HG03280 (cell line): Measurements from ENCODE around the gene CLTB.

Experiments used
- ATAC-seq: cut with Tn5 transposase; IDR thresholded peaks from one replicate; pipeline ENCODE4 v1.9.1; 2021; ENCODE audit warnings: mild to moderate bottlenecking, moderate library complexity; ENCODE audit not compliant: unreplicated experiment

The CLTB gene

DNA sequence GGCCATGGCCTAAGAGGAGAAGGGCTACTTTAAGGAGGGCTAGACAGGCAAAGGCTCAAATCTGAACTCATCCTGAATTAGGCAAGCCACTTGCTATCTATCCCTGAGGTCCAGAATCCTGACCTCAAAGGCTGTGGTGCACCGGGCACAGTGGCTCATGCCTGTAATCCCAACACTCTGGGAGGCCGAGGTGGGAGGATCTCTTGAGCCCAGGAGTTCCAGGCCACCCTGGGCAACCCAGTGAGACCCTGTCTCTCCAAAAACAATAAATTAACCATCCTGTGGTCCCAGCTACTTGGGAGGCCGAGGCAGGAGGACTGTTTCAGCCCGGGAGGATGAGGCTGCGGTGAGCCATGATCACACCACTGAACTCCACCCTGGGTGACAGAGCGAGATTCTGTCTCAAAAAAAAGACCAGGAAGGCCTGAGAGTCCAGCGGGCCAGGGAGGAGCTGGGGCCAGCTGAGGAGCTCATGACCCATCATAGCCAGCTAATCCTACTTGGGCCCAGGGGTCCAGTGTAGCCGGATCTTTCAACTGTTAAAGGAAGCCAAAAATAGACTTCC is 31.9 kb downstream of the CLTB start:
- ATAC-seq = no peak

DNA sequence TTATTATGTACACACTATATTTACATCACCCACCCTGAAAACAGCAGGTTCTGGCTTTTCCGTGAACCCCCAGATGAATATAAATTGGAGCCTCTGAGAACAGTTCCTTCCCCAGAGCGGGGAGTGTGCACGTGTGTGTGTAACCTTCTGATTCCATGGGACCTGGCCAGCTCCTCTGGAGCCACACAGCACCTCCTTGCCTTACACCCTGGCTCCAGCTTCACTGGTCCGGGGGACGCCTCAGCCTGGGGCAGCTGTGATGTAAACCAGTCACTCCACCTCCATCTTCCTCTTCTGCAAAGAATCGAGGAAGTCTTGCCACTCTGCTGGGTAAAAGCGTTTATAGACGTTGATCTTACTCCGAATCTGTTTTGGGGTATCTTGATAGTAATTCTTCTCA is 32.4 kb downstream of the CLTB start:
- no peak for ATAC-seq

DNA sequence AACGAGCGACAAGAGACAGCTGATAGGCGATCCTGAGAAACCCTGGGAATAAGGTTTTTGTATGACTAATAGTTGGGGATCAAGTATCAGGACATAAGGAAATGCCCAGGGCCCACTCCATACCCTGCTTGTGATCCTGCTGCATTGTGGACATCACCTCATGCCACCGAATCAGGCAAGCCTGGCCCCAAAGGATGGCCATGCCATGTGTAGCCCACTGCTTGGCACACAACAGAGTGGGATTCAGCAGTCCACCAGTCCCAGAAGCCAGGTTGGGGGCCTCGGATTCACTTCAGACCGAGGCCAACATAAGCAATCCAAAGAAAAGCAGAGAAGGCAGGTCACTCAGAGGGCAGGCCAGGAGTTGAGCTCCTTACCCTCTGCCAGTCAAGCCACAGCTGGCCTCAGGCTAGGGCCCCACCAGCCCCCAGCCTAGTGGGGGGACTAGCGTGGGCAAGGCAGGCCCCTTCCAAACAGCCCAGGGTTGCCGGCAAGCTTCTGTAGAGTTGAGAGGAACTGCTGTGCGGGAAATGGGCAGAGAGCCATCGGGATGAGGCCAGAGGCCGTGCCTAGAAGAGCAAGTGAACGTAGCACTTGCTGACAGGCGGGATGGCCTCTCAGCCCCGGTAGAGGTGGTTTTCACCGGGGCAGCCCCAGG is 33.0 kb downstream of the CLTB start:
- ATAC-seq = no peak

DNA sequence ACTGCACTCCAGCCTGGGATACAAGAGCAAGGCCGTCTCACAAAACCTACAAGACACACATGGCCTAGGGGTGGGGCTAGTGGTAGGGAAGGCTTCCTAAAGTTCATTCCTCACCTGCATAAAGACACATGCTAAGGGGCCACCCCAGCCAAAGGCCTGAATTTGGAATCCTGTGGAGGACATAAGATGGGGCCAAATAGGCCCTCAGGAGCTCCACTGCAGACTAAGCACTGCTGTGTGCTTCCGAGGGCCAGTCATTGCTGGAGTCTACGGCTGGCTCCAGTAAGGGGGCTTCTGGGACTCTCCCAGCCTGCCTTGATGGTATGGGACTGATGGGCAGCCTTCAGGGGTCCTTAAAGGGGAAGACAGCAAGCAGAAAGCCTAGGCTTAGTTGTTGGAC is 33.6 kb downstream of the CLTB start:
- ATAC-seq = no peak

DNA sequence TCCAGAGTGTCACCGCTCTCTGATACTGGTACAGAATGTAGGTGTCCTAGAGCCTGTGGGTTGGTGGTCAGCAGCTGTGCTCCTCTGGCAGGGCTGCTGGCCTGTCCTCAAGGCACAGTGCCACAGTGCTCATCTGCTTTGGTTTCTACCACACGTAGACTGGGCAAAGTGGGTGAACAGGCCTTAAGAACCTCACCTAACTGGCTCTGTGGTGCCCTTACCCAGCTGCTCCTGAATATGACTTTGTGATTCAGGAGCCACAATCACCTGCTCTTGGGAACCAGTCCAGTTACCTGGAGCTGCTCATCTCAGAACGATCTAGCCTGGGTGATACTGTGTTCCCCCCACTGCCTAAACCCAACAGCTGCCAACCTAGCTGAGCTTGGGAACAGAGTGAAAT is 34.4 kb downstream of the CLTB start:
- no peak for ATAC-seq

DNA sequence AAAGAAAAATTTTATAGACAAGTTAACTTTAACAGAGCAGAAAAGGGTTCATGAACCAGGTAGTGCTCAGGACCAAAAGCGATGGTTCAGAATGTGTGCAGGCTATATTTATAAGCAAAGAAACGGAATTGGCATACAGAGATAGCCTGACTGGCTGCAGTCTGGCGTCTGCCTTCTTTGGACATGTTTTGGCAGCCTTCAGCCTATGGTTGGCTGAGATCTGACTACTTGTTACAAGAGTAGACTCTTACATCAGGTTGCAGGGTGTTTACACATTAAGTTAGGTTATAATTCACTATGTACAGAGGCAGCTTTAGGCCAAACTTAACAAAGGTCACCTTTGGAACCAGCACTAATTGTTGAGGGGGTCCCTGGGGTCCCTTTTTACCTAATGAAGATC is 34.9 kb downstream of the CLTB start:
- ATAC-seq = no peak

DNA sequence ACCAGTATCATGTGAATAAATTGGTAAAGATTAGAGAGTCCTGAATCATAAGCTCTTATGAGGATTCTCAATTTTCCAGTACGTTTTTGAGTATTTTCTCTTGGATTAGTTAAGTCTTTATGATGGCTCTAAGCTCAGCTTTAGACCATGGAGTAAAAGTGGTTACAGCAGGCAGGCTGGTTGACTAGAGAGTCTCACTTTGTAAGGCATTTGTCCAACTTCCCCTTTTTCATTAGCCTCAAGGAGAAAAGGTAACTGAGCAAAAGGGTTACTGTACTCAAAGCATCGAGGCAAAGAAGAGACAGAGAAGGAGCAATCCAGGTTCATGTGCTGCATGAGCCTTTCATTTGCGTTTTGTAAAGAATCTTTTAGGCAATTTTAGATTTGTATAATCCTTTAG is 36.5 kb downstream of the CLTB start:
- peak; percentile 52 for ATAC-seq

DNA sequence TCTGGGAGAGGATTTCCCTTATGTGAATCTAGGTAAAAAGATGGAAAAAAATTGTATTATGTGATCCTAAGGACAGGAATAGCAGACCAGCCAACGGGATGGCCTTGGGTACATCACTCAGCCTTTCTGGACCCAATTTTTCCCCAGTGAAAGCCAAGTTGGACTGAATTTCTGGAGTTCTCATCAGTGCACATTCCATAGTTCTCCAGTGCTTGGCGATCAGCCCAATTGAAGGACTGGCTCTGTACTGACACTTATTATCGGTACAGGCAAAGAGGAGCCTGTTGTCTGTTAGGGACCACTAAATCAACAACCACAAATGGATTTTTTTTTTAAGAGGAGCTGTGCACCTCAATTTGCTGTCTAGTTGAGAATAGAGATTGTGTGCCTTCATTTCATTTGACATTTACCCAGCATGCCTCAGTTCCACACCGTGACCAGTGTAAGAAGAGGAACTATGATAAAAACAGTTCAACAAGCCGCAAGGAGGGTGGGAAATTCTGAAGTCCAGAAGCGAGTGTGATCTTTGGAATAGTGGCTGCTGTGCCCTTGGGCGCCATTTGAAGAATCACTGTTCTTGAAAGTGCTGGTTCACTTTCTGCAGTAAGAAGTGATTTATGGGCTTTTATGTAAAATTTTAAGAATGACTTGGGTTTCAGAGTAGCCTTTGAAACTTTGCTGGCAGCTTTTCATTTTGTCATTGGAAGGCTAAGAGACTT is 43.1 kb downstream of the CLTB start:
- no peak for ATAC-seq

DNA sequence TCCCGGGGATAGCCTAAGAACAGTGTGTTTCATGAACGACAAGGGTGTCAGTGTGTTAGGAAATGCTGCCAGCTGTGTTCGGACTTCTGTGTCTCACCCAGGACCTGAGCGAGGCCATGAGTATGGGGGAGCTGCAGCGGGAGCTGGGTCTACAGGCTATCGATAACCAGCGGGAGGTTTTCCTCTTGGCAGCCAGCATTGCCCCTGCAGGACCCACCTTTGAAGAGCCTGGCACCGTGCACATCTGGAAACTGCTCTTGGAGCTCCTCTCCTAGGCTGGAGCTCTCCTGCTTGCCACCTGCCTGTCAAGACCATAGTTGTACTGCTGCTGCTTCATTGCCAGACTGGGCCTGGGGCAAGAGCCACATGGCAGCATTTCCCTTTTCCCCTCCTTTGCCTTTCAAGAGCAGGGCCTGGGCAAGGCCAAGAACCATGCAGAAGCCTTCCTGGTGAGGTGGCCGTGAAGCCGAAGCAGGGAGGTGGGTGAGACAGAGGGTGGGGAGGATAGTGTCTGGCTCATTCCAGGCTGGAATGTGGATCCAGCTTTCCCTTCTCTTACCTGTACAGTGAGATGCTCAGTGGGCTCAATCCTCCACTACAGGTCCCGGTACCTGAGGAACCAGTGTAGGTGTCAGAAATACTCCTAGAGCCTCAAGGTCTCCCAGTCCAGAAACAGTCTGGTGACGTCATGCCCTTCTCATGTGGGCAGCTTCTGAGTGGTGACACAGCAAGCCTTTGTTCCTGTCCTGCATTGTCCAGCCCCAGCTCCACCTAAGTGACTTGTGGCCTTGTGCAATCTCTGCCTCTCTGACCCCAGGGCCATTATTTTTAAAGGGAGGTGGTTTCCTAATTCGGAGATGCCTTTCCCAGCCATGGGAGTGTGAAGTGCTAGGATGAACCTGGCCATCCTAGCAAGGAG is 44.5 kb downstream of the CLTB start:
- no peak for ATAC-seq

DNA sequence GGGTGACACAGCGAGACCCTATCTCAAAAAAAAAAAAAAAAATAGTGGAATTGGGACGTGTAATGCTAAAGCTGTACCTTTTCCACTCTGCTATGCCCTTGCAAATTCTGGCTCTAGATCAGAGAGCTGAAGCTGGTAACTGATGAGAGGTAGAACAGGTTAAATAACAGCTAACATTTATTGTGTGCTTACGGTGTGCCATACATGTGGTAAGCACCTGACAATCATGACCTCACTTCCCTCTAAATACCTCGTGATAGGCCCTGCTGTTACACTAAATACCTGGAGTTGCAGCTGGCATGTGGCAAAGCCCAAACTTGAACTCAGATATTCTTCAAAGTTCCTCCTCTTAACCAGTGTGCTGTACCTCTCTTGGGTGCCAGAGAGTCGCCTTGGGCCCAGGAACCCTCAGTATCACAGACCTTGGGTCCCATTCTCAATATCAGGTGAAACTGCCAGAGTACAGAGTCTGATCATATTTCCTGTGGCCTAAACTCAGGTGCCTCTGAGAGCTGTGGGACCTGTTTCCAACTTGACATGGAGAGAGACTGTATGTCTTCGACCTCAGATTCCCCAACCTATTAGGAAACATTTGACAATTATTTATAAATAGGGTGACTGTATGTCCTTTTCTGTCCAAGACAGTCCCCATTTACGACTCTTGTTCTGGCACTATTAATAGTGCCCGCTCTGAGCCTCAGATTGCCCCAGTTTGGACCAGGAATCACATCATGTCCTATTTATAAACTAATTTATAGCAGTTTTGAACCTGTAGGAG is 46.2 kb downstream of the CLTB start:
- no peak for ATAC-seq

DNA sequence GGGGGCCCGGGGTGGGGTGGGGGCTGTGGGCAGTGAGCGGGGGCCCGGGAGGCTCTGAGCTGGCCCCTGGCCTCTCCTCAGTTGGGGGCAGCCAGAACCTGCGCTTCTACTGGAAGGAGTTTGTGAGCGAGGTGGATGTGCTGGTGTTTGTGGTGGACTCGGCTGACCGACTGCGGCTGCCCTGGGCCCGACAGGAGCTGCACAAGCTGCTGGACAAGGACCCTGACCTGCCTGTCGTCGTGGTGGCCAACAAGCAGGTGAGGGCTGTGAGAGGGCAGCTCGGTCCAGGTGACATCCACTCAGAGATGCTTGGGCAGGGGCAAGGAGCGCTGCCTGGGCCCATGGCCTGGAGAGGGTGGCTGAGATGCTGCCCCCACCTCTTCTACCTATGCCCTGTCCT is 47.6 kb downstream of the CLTB start:
- ATAC-seq = no peak

DNA sequence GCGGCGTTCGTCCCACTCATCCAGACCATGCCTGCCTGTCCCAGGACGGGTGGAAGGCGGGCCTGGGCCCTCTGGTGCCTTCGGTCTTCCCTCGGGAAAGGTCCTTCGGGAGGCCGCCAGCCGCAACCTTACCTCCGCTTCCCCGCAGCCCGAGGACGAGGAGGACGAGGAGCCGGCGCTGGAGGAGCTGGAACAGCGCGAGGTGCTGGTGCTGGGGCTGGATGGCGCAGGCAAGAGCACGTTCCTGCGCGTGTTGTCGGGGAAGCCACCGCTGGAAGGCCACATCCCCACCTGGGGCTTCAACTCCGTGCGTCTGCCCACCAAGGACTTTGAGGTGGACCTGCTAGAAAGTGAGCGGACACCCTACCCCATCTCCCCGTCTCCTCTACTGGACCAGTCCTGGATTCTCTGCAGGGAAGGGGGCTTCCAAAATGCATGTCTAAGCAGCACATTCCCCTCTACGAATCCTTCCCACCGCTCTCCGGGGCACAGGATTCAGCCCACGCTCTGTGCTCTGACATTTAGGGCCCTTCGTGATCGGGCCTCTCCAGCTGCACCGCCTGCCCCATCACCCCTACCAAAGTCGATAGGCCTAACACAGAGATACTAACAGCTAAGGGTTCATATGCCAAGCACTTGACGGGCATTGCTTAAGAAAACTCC is 50.0 kb downstream of the CLTB start:
- ATAC-seq = no peak

DNA sequence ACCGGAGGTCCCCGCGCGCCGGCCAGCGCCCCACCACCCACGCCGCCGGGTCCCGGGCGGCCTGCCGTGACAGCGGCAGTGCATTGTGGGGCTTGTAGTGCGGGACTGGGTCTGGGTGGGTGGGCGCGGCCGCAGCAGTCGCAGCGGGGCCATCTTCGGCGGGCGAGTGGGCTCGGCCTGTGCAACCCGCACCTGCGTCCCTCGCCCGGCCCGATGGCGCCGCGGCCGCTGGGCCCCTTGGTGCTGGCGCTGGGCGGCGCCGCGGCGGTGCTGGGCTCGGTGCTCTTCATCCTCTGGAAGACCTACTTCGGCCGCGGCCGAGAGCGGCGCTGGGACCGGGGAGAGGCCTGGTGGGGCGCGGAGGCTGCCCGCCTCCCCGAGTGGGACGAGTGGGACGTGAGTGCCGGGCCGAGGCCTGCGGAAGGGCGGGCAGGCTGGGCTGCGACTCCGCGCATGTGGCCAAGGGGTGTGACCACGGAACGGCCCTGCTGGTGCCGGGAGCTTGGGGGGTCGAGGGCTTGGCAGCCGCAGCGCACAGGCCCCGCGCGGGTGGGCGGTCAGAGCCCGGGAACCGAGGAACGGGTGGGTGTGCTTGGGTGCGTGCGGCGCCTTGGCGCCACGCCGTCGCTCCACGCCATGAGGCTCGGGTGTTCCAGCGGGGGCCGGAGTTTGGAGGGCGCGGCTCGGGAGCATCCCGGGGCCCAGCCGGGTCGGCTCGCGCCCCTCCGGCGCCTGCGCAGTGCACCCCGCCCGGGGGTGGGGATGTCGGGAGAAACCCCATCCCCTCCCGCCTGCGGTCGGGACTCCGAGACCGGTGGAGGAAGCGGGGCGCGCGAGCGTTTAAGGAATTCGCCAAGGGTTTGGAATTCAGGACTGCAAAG is 50.7 kb downstream of the CLTB start, which contains the start of gene ARL10:
Gene ARL10, plus strand, starts transcription at position 137 of the 881 bp plus-strand sequence. Its CDS starts 77 bp downstream, at position 214.
- ATAC-seq = peak; percentile 29

DNA sequence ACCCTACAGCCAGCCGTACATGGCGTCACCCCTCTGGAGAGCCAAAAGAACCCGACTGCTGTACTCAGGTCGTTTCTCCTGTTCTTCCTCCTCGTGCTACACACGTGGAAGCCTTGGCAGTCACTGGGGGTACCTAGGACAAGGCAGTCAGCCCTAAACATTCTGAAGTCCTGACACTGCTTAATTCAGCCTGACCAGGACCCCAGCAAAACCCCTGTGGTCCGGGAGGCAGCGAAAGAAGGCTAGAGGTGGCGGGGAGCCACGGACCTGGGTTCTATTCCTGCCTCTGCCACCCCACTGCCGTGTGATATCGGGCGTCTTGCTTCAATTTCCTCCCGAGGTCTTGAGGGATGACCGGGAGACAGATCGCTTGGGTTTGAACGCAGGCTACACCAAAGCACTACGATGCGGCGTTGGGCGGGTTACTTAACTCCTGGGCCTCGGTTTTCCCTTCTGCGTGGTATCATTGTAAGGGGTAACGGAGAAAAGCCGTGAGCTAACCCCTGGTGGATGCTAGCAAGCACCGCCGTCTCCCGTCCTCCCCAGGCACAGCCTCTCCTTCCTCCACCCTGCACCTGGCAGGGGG is 51.5 kb downstream of the CLTB start:
- no peak for ATAC-seq

DNA sequence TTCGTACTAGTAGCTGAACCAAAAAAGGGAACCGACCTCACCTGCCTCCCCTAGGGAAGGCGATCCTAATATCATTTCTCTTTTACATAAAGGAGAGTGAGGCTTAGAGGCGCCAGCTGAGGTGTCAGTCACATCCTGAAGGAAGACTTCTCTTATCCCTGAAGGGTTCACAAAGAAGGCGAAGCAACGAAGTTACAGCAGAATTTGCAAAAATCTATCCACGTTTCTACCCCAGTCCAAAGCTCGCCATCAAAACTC is 54.2 kb downstream of the CLTB start:
- ATAC-seq = peak; percentile 5

DNA sequence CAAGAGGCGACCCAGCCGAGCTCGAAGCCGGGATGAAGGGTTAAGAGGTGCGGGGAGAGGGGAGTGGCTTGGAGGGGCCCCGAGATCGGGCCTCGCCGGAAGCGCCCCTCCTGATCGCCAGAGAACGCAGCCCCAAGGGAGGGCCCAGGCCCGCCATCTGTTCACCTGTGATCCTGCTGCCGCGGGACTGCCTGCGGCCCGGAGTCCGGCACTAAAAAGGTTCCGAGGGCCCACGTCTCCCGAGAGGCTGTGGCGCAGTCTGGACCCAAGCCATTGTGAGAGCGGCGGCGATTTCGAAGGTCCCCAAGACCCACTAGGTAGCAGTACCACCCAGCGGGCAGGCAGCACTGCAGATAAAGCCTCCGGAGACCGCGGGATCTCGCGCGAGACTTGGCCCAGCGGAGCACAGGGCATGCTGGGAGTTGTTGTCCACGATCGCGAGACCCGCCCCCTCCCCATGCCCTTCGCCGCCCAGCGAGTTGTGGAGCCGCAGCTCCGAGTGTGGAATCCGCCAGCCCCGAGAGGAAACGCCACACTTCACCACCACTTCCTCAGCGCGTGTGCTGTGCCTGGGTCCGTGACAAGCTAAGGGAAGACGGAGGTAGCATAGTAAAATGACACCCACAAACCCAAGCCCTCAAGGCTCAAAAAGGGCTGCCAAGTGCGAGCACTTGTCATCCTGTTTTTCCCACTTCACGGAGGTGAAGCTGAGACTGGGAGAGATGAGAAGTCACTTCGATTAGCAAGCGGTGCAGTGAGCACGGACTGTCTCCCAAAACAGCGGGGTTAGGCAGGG is 54.7 kb downstream of the CLTB start, which contains the start of gene KIAA1191:
Gene KIAA1191, minus strand, starts transcription at position 328 of the 796 bp plus-strand sequence. CDS start 2,256 bp downstream, outside the sequence.
- ATAC-seq = peak; percentile 88

DNA sequence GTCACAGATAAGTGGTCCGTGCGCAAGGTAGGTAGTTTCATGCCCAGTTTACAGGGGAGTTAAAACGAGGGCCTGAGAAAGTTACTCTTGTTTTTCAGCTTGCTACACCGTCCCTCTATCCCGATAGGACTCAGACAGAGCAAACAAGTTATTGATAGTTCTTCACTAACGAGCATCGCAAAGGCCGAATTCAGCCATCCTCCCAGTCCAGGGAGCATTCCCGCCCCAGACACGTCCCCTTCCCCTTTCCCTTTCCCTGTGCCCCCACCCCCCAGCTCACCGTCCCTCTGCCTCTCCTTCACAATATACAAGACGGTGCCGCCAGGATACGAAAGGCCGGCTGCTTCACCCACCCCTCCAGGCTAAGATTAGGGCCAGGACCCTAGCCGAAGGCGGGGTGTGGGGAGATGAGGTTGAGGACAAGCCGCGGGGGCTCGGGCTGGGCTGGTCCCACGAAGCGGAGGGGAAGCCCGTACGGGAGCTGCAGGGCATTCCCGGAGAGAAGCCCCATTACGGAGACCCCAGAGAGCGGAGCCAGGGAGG is 55.4 kb downstream of the CLTB start:
- ATAC-seq = peak; percentile 10

DNA sequence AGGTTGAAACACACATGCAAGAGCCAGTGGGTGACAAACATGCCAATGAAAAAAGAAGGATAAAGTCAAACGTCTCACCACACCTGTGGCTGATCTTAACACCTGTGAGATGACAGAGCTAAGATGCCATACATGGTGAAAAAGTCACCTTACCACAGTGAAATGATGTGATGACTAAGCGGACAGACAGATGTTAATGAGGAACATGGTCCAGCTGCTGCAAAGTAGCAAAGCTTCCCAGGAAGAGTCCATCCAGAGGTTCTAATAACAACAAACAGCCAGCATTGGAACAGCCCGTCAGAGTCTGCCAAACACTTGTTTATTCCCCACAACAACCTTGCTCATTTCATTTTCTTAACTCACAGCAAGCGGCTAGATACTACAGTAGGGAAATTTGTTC is 56.7 kb downstream of the CLTB start:
- ATAC-seq = no peak
